ENCODE data around the gene VTN.

VTN gene

GRCh38 chr17:28370035-28370743 lies at the start of gene VTN:
Gene VTN, minus strand, starts transcription at chr17:28370307. Its CDS starts 104 bp downstream, at chr17:28370203.
- DNase-seq = no peak

- DNase-seq = peak; percentile 67
These were observed 46.7 kb upstream of the VTN start for GRCh38 chr17:28416703-28417311.

GRCh38 chr17:28415886-28416285 lies 45.8 kb upstream of the VTN start:
- no peak for DNase-seq

- no peak for DNase-seq
These were observed 43.7 kb upstream of the VTN start for GRCh38 chr17:28413804-28414203.

- DNase-seq = no peak
These were observed 42.0 kb upstream of the VTN start for GRCh38 chr17:28412099-28412498.

GRCh38 chr17:28407974-28408306 lies 37.8 kb upstream of the VTN start:
- DNase-seq = no peak

- no peak for DNase-seq
These were observed 37.2 kb upstream of the VTN start for GRCh38 chr17:28407130-28407973.

- DNase-seq = no peak
These were observed 36.3 kb upstream of the VTN start for GRCh38 chr17:28406473-28406814.

GRCh38 chr17:28405632-28406472 lies 35.7 kb upstream of the VTN start, which contains the start of gene SLC46A1:
Gene SLC46A1, minus strand, starts transcription at chr17:28406212. Its CDS starts 98 bp downstream, at chr17:28406114.
- DNase-seq = peak; percentile 84

- no peak for DNase-seq
These were observed 34.9 kb upstream of the VTN start for GRCh38 chr17:28404812-28405570.

- DNase-seq = no peak
These were observed 34.3 kb upstream of the VTN start for GRCh38 chr17:28404461-28404811.

GRCh38 chr17:28404007-28404406 lies 33.9 kb upstream of the VTN start:
- DNase-seq = no peak

- DNase-seq = no peak
These were observed 32.7 kb upstream of the VTN start for GRCh38 chr17:28402844-28403243.

- DNase-seq = no peak
These were observed 32.1 kb upstream of the VTN start for GRCh38 chr17:28402224-28402630.

GRCh38 chr17:28399808-28400207 lies 29.7 kb upstream of the VTN start:
- DNase-seq = no peak

- DNase-seq = no peak
These were observed 28.3 kb upstream of the VTN start for GRCh38 chr17:28398280-28398981.

- no peak for DNase-seq
These were observed 27.7 kb upstream of the VTN start for GRCh38 chr17:28397687-28398279.

GRCh38 chr17:28397275-28397674 lies 27.2 kb upstream of the VTN start:
- no peak for DNase-seq

GRCh38 chr17:28396635-28397239 lies 26.6 kb upstream of the VTN start:
- no peak for DNase-seq

- no peak for DNase-seq
These were observed 25.9 kb upstream of the VTN start for GRCh38 chr17:28395968-28396367.

- DNase-seq = no peak
These were observed 25.3 kb upstream of the VTN start for GRCh38 chr17:28395426-28395825.

Data from stimulated activated CD4-positive, alpha-beta T cell treated with anti-CD3 and anti-CD28 coated beads, Interleukin-15, amount 100 ng/mL, for 24 hours (primary cell).